ENCODE measurements around the gene ATP13A1.
A peak's percentile ranks its signal among the peaks of the same experiment; 100 is the strongest.
"Not testable (repeated sequence)": the region's sequence is repeated elsewhere in the genome, so short reads cannot be mapped to it uniquely, and the experiment has no call there.

Gene ATP13A1

GRCh38 chr19:19610376-19611202 lies 52.9 kb downstream of the ATP13A1 start:
- Histone ChIP-seq H4K8ac (ENCODE audit: low read length) (no peak overlapping the region), H2BK120ac (ENCODE audit: low read depth, low read length) (no peak overlapping the region), H3K9me3 (ENCODE audit: control insufficient read depth, low read length) (no peaks in the 10 kb centered on the region), H3K36me3 (ENCODE audit: control insufficient read depth in 1 of 2, insufficient read depth in 2 of 2, low read depth in 1 of 2, low read length in 2 of 2) (no peaks in the 10 kb centered on the region), H3K27ac (ENCODE audit: low read length, poor library complexity, severe bottlenecking) (no peak overlapping the region), H2AK5ac (ENCODE audit: low read length, severe bottlenecking) (no peak overlapping the region), H2BK12ac (ENCODE audit: low read length in 2 of 2) (no peak overlapping the region), H2BK15ac (ENCODE audit: low read depth, poor library complexity, severe bottlenecking) (no peak overlapping the region), H3K23ac (ENCODE audit: low read length in 2 of 2) (no peak overlapping the region), H3K18ac (ENCODE audit: low read depth in 1 of 2, low read length in 2 of 2) (no peak overlapping the region), H3K79me1 (replicated peaks; ENCODE audit: low read length, poor library complexity, severe bottlenecking) (no peaks in the 10 kb centered on the region), H3K9ac (ENCODE audit: low read length) (no peak overlapping the region), H4K91ac (ENCODE audit: low read length) (no peak overlapping the region), H3K14ac (ENCODE audit: low read length in 2 of 2) (no peak overlapping the region), H3K4me3 (ENCODE audit: insufficient read depth in 1 of 2, low read depth in 1 of 2, low read length in 2 of 2) (no peak overlapping the region), H3K27me3 (ENCODE audit: control insufficient read depth in 1 of 2, insufficient read depth in 1 of 2, low read length in 2 of 2) (no peaks in the 10 kb centered on the region), H2BK5ac (ENCODE audit: low read depth, low read length, poor library complexity, severe bottlenecking) (no peak overlapping the region), H2AFZ (ENCODE audit: low read depth, low read length) (no peak overlapping the region), H3K4me2 (ENCODE audit: low read length, poor library complexity, severe bottlenecking) (no peak overlapping the region), H3K4me1 (ENCODE audit: control insufficient read depth, insufficient read depth, low read depth, low read length) (peaks cover 5% of the 10 kb centered on the region), H3K4ac (ENCODE audit: low read depth in 1 of 2, low read length in 2 of 2) (no peak overlapping the region)
- DNase-seq: no peak
- WGBS: 95% methylated on average over 8 of the region's 10 CpGs

- H4K91ac ChIP-seq (ENCODE audit: low read length); H3K9ac ChIP-seq (ENCODE audit: low read length); H3K4ac ChIP-seq (ENCODE audit: low read depth in 1 of 2, low read length in 2 of 2); H3K27me3 ChIP-seq (ENCODE audit: control insufficient read depth in 1 of 2, insufficient read depth in 1 of 2, low read length in 2 of 2); H3K4me1 ChIP-seq (ENCODE audit: control insufficient read depth, insufficient read depth, low read depth, low read length); DNase-seq; H3K4me2 ChIP-seq (ENCODE audit: low read length, poor library complexity, severe bottlenecking); H2AK5ac ChIP-seq (ENCODE audit: low read length, severe bottlenecking); H3K27ac ChIP-seq (ENCODE audit: low read length, poor library complexity, severe bottlenecking); H3K4me3 ChIP-seq (ENCODE audit: insufficient read depth in 1 of 2, low read depth in 1 of 2, low read length in 2 of 2); H2BK12ac ChIP-seq (ENCODE audit: low read length in 2 of 2); H4K8ac ChIP-seq (ENCODE audit: low read length); H2BK5ac ChIP-seq (ENCODE audit: low read depth, low read length, poor library complexity, severe bottlenecking); H3K9me3 ChIP-seq (ENCODE audit: control insufficient read depth, low read length); H2BK15ac ChIP-seq (ENCODE audit: low read depth, poor library complexity, severe bottlenecking); H3K79me1 ChIP-seq (replicated peaks; ENCODE audit: low read length, poor library complexity, severe bottlenecking); H3K23ac ChIP-seq (ENCODE audit: low read length in 2 of 2); H2BK120ac ChIP-seq (ENCODE audit: low read depth, low read length); H3K36me3 ChIP-seq (ENCODE audit: control insufficient read depth in 1 of 2, insufficient read depth in 2 of 2, low read depth in 1 of 2, low read length in 2 of 2); H3K14ac ChIP-seq (ENCODE audit: low read length in 2 of 2); H3K18ac ChIP-seq (ENCODE audit: low read depth in 1 of 2, low read length in 2 of 2); H2AFZ ChIP-seq (ENCODE audit: low read depth, low read length): not testable (repeated sequence)
- 92% methylated on average over 8 of the region's 8 CpGs for WGBS
These were observed 56.8 kb downstream of the ATP13A1 start for GRCh38 chr19:19606686-19607085.

GRCh38 chr19:19606021-19606420 lies 57.5 kb downstream of the ATP13A1 start:
- Histone ChIP-seq H3K23ac (ENCODE audit: low read length in 2 of 2) (peak overlapping the region in 1 of 2 experiments; percentile 9), H4K91ac (ENCODE audit: low read length) (no peak overlapping the region), H3K27me3 (ENCODE audit: control insufficient read depth in 1 of 2, insufficient read depth in 1 of 2, low read length in 2 of 2) (no peaks in the 10 kb centered on the region), H2AK5ac (ENCODE audit: low read length, severe bottlenecking) (no peak overlapping the region), H3K18ac (ENCODE audit: low read depth in 1 of 2, low read length in 2 of 2) (no peak overlapping the region), H3K14ac (ENCODE audit: low read length in 2 of 2) (no peak overlapping the region), H3K36me3 (ENCODE audit: control insufficient read depth in 1 of 2, insufficient read depth in 2 of 2, low read depth in 1 of 2, low read length in 2 of 2) (no peaks in the 10 kb centered on the region), H3K79me1 (replicated peaks; ENCODE audit: low read length, poor library complexity, severe bottlenecking) (no peaks in the 10 kb centered on the region), H3K9ac (ENCODE audit: low read length) (no peak overlapping the region), H4K8ac (ENCODE audit: low read length) (no peak overlapping the region), H3K4ac (ENCODE audit: low read depth in 1 of 2, low read length in 2 of 2) (no peak overlapping the region), H2BK5ac (ENCODE audit: low read depth, low read length, poor library complexity, severe bottlenecking) (no peak overlapping the region), H2BK12ac (ENCODE audit: low read length in 2 of 2) (no peak overlapping the region), H3K4me2 (ENCODE audit: low read length, poor library complexity, severe bottlenecking) (no peak overlapping the region), H3K27ac (ENCODE audit: low read length, poor library complexity, severe bottlenecking) (no peak overlapping the region), H3K4me3 (ENCODE audit: insufficient read depth in 1 of 2, low read depth in 1 of 2, low read length in 2 of 2) (no peak overlapping the region), H2BK15ac (ENCODE audit: low read depth, poor library complexity, severe bottlenecking) (no peak overlapping the region), H2BK120ac (ENCODE audit: low read depth, low read length) (no peak overlapping the region), H2AFZ (ENCODE audit: low read depth, low read length) (peak overlapping the region; percentile 57), H3K9me3 (ENCODE audit: control insufficient read depth, low read length) (no peaks in the 10 kb centered on the region), H3K4me1 (ENCODE audit: control insufficient read depth, insufficient read depth, low read depth, low read length) (peaks cover 3% of the 10 kb centered on the region)
- WGBS: 90% methylated on average over 1 of the region's 1 CpG
- no peak for DNase-seq

GRCh38 chr19:19602713-19603324 lies 60.7 kb downstream of the ATP13A1 start:
- H2AK5ac ChIP-seq (ENCODE audit: low read length, severe bottlenecking): no peak overlapping the region
- H3K27ac ChIP-seq (ENCODE audit: low read length, poor library complexity, severe bottlenecking): no peak overlapping the region
- H3K36me3 ChIP-seq (ENCODE audit: control insufficient read depth in 1 of 2, insufficient read depth in 2 of 2, low read depth in 1 of 2, low read length in 2 of 2): no peaks in the 10 kb centered on the region
- H2BK120ac ChIP-seq (ENCODE audit: low read depth, low read length): no peak overlapping the region
- H3K4me3 ChIP-seq (ENCODE audit: insufficient read depth in 1 of 2, low read depth in 1 of 2, low read length in 2 of 2): no peak overlapping the region
- no peak overlapping the region for H3K23ac ChIP-seq (ENCODE audit: low read length in 2 of 2)
- no peak overlapping the region for H2BK5ac ChIP-seq (ENCODE audit: low read depth, low read length, poor library complexity, severe bottlenecking)
- no peaks in the 10 kb centered on the region for H3K4me1 ChIP-seq (ENCODE audit: control insufficient read depth, insufficient read depth, low read depth, low read length)
- no peak overlapping the region for H3K9ac ChIP-seq (ENCODE audit: low read length)
- H3K18ac ChIP-seq (ENCODE audit: low read depth in 1 of 2, low read length in 2 of 2): no peak overlapping the region
- H3K9me3 ChIP-seq (ENCODE audit: control insufficient read depth, low read length): no peaks in the 10 kb centered on the region
- H3K27me3 ChIP-seq (ENCODE audit: control insufficient read depth in 1 of 2, insufficient read depth in 1 of 2, low read length in 2 of 2): no peaks in the 10 kb centered on the region
- no peak overlapping the region for H3K4me2 ChIP-seq (ENCODE audit: low read length, poor library complexity, severe bottlenecking)
- H3K79me1 ChIP-seq (replicated peaks; ENCODE audit: low read length, poor library complexity, severe bottlenecking): no peaks in the 10 kb centered on the region
- H2BK15ac ChIP-seq (ENCODE audit: low read depth, poor library complexity, severe bottlenecking): no peak overlapping the region
- no peak overlapping the region for H3K4ac ChIP-seq (ENCODE audit: low read depth in 1 of 2, low read length in 2 of 2)
- H3K14ac ChIP-seq (ENCODE audit: low read length in 2 of 2): no peak overlapping the region
- WGBS: 69% methylated on average over 2 of the region's 3 CpGs
- no peak overlapping the region for H2AFZ ChIP-seq (ENCODE audit: low read depth, low read length)
- no peak overlapping the region for H4K8ac ChIP-seq (ENCODE audit: low read length)
- DNase-seq: no peak
- H4K91ac ChIP-seq (ENCODE audit: low read length): no peak overlapping the region
- H2BK12ac ChIP-seq (ENCODE audit: low read length in 2 of 2): no peak overlapping the region

Measured in mesenchymal stem cell (in vitro differentiated cells and primary cell).